NOMO-1 (cell line): ENCODE measurements around the gene MSX1.

Source experiments
- DNase-seq, 2 experiments: peaks; one replicate each; lab custom pipeline; 2025; ENCODE audit not compliant: unreplicated experiment in 2 of 2; lab: John Stamatoyannopoulos, UW

Gene MSX1

DNA sequence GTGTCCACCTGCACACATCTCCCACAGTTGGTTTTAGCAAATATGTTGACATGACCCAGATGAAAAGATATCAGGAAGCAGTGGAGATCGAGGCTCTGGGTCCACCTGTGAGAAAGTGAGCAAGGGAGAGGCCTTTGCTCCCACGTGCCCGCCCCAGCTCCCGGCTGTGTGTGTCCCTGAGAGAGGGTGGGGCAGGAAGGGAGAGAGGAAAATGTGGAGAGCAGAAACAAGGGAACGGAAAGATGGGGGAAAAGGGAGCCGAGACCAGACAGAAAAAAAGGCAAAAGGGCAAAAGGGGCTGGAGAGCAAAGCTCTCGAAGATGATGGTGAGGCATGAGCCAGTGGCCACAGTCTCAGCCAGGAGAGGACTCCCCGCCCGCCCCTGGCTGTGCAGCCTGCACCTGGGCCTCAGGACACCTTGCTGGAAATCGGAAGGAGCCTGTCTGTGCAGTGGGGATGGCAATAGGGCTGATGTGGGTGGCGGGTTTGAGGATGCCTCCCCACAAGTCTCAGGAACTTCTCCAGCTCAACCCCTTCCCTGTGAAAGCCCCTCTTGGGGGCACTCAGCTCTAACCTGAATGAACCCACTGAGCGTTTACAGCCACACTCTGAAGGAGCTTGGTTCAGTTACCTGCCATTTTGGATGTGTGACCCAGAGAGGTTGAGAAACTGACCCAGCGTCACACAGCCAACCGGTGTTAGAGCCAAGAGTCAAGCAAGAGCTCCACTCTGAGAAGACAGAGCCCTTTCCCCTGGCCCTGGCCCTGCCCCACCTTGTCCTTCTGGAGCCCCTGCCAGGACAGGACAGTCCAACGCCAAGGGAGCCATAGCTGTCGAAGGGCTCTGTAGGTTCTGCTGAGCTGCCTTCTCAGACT lies 20.3 kb upstream of the MSX1 start:
- DNase-seq, result no peak

DNA sequence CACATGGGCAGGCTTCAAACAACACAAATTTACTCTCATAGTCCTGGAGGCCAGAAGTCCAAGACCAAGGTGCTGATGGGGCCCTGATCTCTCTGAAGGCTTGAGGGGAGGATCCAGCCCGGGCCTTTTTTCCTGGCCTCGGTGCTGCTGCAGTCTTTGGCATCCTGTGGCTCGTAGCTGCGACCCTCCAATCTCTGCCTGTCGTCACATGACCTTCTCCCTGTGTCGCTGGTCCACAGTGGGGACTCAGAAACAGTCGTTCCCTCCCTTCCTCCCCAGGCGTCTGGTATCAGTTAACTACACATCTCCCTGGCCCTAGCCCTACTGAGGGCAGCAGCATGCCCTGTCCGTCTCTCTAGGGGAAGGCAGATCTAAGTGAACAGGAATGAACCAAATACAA lies 19.1 kb upstream of the MSX1 start:
- no peak for DNase-seq

DNA sequence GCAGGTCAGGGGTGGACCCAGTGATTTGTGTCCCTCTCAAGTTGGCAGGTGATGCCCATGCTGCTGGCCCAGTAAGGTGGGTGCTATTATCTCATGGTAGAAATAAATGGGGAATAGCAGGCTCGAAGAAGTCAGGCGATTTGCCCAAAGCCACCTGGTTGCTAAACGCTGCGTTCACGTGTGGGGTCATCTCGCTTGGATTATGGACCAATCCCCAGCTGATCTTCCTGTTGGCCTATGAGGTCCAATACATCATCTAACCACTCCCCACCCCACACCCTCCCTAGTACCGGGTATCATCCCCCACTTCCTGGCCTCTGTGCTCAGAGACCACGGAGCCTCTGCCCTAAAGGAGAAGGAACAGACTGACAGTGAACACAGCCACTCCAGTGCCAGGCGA lies 18.3 kb upstream of the MSX1 start:
- DNase-seq, result no peak

DNA sequence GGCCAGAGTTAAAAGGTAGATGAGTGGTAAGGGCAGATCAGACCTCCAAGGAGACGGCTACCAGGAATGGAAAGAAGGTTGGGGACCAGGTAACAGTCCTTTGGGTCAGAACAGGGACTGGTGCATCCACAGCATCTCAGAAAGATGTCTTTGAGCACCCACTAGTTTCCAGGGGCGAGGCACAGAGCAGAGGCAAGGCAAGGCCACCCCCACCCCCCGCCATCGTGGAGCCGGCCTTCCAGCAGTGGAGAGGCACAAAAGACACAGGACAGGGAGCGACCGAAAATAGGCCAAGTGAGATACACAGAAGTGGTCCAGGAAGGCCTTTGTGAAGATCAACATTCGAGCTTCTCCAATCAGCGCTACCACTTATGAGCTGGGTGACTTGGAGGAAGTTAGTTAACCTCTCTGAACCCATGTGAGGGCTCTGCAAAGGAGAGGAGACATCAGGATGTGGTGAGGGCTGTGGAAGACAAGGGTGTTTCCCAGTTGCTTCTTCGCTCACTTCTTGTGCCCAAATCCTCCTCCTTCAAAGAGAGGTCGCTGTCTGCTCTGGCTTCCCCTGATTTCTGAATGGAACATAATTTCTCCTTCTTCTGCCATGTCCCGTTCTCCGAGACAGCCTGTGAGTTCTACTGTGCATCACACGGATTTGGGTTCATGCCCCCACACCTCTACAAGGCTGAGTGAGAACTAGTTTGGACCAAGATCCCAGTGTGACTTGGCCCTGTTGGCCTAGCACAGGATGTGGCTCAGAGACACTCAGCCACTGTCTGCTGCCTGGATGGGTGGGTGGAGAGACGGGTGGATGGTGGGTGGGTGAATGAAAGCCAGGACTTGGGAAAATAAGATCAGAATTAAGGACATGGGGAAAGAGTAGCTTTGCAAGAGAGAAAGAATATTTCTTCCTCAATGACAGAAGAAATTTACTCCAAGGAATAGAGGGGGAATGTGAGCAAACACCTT lies 16.7 kb upstream of the MSX1 start:
- DNase-seq, result no peak

DNA sequence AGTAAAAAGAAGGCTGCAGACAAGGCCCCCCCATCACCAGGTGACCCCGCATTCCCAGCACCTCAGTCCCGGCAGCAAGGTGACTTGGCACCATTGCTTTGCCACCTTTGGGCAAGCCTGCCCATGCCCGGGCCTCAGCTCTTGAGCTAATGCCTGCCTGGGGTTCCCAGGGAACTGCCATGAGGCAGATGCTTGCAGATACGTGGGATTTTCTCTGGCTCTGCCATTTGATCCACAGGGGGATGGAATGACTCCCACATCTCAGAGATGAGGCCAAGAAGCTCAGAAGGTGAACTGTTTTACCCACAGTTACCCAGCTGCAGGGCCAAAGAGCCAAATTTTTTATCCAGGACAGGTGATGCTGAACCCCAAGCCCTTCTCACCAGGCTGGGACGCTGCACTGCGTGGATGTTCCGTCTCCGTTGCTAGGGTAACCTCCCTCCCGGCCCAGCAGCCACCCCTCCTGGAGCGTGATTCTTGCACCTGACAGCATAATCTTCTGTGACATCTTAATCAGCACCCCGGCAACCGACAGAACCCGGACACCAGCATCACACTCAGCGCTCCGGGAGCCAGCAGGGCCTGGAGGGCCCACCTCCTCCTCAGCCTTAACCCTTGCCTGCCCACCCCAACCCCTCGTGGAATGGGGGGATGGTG lies 15.7 kb upstream of the MSX1 start:
- DNase-seq, result no peak

DNA sequence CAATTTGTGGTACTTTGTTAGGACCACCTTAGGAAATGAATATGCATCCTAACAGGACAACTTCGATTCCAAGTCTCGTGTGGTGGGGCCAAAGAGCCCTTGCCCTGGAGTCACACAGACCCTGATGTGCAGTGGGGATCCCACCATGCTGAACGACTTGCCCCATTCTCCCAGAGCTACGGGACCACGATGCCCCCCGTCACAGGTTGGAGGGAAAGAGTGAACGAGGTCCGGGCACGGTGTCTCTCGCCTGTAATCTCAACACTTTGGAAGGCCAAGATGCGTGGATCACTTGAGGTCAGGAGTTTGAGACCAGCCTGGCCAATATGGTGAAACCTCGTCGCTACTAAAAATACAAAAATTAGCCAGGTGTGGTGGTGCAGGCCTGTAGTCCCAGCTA lies 14.4 kb upstream of the MSX1 start:
- DNase-seq, result no peak

DNA sequence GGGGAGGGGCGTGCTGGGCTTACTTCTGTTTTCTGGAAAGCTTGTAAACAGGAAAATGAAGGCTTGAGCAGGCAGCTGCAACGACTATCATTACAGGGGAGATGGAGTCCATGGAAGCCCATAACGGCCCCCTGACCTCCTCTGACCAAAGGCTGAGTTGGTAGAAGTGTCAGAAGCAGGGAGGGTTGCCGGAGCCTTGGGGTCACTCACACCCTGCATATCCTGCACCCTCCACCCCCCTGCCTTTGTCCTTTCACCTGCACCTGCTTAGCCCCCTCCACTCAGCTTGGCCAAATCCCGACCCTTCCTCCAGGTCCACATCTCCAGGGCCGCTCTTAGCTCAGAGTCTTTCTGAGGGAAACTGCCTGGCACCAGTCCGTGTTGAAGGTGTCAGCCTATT lies 12.5 kb upstream of the MSX1 start:
- DNase-seq, result no peak

DNA sequence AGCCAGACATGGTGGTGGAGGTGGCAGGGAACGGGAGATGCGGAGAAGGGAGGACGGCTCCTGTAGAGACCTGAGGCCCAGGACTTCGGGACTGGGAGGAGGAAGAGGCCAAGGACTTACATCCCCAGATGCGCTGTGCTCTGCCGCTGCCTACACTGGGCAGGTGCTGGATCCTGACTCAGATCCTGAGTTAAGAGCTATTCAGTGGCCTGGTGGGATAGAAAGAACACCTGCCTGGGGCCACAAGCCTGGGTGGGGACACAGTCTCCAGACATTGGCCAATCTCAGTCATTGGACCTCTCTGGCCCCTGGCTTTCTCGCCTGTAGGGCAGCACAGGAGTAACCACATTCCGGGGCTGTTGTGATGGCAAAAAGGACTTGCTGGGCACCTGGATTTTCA lies 10.9 kb upstream of the MSX1 start:
- DNase-seq, result no peak

DNA sequence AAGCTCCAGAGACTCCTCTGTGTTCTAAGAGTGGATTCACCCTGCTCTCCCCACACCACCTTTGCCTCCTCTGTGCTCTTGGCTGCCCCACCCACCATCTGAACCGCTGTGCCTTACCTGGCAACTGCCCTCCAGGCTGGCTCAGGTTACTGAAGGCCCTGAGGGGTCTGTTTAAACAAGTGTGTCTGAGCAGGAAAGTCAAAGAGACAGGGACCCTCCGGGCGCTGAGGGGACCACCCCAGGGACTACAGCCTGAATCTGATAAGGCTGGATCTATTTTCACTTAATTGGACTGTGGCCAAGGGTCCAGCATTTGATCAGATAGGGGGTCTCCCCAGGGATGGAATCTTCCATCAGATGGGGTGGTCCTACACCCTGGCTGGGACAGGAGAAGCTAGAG lies 10.4 kb upstream of the MSX1 start:
- DNase-seq, result no peak

DNA sequence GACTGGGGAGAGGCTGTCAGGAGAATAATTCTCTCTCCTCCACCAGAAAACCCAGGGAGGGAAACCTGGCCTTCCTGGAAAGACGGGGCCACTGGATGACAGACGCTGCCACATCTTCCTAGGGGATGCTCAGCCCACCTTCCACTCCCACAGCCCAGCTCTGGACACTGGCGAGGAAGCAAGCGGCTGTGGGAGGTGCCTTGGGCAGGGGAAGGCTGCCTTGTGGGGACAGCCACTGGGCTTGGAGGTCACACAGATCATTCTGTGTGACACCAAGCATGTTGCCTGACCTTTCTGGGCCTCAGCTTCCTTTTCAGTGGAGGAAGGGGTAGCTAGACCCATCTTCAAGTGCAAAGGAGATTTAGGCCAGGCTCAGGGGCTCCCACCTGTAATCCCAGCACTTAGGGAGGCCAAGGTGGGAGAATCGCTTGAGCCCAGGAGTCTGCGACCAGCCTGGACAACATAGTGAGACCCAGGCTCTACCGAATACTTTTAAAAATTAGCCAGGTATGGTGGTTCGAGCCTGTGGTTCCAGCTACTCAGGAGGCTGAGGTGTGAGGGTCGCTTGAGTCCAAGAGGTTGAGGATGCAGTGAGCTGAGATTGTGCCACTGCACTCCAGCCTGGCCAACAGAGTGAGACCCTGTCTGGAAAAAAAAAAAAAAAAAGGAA lies 9.8 kb upstream of the MSX1 start:
- no peak for DNase-seq

DNA sequence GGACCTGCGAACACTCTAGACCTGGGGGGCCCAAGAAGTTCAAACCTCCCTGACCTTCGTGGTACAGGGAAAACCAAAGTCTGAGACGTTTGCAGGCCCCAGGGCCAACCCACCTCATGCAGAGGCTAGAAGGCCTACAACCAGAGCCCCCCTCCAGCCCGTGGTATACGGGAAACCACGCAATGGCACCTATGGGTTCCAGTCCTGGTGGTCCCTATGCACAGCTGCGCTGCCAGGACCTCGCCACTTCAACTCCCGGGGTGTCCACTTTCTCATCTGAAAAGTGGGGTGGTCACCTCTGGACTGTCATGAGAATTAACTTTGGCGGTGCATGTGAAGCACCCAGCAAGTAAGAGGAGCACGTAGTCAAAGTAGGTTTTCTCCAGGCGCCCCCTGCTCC lies 8.4 kb upstream of the MSX1 start:
- no peak for DNase-seq

DNA sequence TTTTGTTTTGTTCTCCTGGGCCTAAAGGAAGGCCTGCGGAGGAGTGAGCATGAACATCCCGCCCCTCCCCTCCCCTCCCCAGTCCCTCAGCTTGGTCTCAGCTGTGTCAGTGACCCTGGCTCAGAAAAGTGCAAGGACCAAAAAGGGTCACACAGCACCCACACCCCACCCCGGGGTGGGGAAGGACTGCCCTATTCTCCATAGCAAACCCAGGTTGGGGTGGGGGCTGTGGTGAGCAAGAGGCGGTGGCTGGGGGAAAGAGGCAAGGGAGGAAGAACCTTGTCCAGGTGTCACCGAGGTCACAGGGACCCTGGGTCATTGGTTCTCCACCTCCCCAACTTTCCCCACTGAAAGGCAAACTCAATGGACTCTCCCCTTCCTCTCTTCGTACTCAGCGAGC lies 7.6 kb upstream of the MSX1 start:
- DNase-seq, result no peak

DNA sequence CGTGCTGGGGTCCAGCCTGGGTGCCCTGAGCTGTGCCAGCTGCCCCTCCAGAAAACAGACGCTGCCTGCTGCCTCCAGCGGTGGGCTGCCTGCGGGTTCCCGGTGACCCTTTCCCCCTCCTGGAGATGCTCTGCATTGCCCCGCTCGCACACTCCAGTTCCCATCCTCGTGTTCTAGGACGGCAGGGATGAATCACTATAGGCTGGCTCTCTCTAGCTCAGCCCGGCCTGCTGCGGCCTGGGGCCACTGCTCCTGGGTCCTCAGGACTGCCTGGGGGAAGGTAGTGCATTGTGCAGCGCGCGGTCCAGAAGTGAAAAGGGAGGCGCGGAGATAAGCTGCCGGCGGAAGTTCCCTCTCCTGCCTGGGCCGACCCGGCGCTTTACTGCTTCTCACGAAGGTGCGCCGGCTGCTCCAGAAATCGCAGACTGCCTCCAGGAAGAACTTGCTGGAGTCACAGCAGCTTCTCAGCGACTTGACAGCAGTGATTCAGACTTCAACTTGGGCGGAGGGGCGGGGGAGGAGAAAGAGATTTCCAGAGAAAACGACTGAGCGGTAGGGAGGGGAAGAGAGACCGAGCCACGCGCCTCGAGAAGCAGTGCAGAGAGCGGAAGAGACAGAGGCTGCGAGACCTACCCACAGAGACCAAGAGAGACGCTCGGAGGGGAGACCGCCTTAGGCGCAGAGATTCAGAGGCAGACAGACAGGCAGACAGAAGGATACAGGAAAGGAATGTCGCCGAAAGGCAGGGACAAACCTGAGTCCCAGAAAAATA lies 6.7 kb upstream of the MSX1 start:
- DNase-seq, result no peak

DNA sequence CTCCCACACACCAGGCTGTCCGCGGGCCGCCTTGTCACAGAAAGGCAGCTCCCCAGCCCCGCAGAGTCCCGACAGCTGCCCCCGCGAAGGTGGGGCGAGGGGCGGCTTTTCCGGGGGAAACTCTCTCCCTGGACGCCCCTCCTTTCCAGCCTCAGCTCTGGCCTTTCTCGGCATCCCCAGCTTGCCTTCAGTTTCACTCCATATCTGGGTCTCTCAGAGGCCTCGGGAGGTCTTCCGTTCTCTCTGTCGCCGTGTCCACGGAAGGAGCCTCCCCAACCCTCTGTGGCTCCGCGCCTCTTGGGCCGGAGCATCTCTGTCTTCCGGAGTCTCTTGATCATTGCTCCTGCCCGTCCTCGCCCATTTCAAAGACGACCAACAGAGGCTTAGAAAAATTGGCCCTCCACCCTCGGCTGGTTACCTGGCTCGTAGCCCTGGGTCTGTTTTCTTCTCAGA lies 6.1 kb upstream of the MSX1 start:
- no peak for DNase-seq

DNA sequence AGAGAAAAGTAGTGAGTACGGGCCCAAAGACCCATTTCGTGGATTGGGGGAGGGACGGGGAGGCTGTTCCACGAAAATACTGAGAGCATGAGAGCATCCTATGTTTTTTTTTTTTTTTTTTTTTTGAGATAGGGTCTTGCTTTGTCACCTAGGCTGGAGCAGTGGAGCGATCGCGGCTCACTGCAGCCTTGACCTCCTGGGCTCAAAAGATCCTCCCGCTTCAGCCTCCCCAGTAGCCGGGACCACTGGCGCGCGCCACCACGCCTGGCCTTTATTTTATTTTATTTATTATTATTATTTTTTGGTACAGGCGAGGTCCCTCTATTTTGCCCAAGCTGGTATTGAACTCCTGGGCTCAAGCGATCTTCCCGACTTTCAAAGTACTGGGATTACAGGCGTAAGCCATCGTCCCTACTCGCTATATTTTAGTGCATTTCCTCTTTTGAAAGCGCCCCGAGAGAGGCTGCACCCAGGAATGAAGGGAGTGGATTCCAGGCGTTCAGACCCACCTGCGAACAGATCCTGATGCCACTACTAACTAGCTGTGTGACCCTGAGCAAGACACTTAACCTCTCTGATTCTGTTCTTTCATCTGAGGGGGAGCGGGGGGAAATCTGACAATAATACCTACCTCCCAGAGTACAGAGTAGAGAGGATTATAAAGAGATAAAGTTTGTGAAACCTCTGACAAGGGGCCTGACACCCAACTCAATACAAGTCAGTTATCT lies 5.4 kb upstream of the MSX1 start:
- no peak for DNase-seq

DNA sequence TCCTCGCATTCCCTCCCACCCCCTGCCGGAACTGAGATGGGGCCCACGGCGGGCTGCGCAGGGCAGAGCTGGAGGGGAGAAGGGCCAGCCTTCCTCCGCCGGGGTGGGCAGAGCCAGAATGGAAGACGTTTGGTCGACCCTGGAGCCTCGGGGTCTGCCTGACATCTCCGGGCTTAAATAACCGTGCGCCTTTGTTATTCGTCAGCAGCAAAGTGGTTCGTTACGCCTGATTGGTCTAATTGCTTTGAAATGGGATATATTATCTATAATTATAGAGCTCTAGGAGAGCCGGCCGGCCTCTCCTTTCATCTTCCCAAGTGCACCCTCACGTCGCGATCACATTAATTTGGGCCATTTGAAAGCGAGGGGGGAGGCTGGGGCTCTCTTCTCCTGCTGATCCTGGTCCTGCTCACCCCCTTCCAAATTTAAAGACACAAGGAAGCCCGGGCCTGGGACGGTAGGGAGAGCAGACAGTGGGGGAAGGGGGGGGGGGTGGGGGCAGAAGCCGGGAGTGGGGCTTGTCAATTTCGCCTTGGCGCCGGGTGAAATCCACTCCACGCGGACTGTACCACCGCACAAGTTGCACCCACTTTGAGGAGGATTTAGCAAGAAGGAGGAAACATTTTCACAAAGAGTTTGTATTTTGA lies 4.7 kb upstream of the MSX1 start:
- DNase-seq, result no peak

DNA sequence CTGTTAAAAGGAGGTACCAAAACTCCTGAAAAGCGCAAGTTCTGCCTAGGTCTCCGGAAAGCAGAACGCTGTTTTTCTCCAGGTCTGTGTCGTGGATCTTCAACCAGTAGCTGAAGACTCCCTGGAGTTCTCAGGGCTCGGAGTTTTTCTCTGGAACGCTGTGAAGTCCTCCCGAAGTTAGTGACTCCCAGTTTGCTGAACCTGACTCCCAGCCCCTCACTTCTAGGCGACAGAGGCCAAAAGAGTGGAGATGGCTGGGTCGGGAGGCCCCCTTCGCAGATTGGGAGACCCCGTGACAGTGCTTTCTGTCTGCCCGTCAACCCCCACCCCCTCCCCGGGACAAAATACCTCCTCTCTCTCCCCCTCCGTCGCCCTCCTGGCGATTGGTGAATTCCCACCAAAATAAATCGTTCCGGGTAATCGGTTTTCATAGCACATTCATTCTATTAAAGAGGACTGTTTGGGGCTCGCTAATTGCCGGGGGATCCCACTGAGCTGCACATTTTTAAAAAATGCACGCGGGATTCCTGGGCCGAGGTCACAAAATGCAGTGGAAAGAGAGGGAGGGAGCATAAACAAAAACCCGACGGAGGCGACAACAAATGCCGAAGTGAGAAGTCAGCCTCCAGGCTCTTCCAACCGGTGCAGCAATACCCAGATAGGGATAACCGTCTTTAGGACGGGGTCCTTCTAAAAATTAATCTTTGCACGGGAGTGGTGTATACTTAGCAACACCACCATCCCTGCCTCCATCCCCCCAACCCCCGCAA lies 4.0 kb upstream of the MSX1 start:
- no peak for DNase-seq
